ENCODE data around the gene SRR. TPM values are rescaled to one million over a fixed set of nuclear protein-coding genes. Genes with fewer than 3 reads are reported as not detected.

The SRR gene
- total RNA-seq, 2 experiments from 2014 or later: 18.7 to 23.1 TPM

DNA sequence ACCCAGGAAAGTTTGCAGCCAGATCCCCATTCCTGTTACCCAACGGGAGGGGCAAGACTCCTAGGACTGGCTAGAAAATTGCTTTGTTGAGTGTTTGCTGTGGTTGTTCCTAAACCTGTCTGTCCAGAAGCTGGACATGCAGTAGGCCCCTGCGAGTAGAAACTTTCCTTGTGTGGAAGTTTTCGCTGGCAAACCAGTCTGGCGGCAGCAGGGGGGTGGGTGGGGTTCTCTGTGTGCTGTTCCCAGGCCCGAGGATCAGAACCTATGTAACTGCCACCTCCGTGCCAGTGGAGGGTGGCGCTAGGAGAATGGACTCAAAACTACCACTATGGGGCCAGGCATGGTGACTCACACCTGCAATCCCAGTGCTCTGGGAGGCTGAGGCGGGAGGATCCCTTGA, 42.7 kb downstream of the SRR start:
- Mint-ChIP-seq H3K4me1 (ENCODE audit: low read depth) (peaks cover 21% of the 10 kb centered on the region), H3K4me3 (no peak overlapping the region), H3K9me3 (ENCODE audit: insufficient read depth) (no peaks in the 10 kb centered on the region), H3K36me3 (ENCODE audit: low read depth) (peaks cover 13% of the 10 kb centered on the region), H3K27ac (no peak overlapping the region), H3K27me3 (ENCODE audit: low read depth) (no peaks in the 10 kb centered on the region)
- DNase-seq: no peak
- ChIA-PET POLR2A (interaction anchor here (1.7 kb wide), 1 partner anchor 10 kb away, joined by 9 read pairs; the partner anchor contains the start of genes SGSM2 and TSR1), CTCF (no interaction called here)
- no peak for ATAC-seq

DNA sequence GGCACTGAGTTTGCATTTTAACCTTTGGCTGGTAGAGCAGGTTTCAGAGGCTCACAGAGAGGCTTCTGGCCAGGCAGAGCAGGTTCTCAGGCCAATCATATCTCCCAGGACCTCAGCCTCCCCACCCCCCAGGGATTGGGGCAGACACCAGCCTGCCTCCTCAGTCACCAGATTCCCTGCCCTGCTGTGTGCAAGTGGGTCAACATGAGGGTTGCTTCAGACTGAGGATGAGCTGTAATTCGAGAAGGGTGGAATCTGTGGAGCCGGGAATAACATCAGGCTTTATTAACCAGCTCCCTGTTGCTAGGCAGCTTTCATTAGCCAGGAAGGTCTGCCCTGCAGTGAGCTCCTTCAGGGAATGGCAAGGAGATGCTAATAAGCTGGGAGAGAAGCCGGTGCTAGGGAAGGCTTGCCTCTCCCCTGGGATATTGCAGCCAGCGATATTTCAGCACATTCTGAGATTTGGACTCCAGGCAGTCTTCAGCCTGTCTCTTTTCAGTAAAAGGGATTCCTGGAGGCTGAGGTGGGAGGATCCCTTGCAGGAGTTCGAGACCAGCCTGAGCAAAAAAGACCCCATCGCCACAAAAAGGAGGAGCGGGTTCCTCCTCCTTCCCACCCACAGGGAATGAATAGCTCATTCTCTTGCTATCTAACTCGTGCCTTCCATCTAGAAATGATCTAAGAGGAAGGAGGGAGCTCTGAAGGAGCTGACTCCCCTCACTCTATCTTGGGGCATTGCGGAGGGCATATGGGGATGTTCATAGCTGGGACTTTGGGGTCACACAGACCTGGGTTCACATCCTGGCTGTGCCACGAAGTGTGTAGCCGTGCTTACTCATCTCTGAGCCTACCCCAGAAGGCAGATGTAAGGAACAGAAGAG, 44.3 kb downstream of the SRR start:
- Mint-ChIP-seq H3K36me3 (ENCODE audit: low read depth) (peaks cover 7% of the 10 kb centered on the region), H3K4me3 (no peak overlapping the region), H3K27ac (no peak overlapping the region), H3K9me3 (ENCODE audit: insufficient read depth) (no peaks in the 10 kb centered on the region), H3K27me3 (ENCODE audit: low read depth) (no peaks in the 10 kb centered on the region), H3K4me1 (ENCODE audit: low read depth) (peaks cover 17% of the 10 kb centered on the region)
- ATAC-seq (no peak), DNase-seq (no peak)
- POLR2A ChIA-PET: no interaction called here
- CTCF ChIA-PET: interaction anchor here (0.6 to 1.8 kb wide), 4 partner anchors 10 to 68 kb away, joined by 3 to 7 read pairs (median 5); no protein-coding TSS in a partner anchor

DNA sequence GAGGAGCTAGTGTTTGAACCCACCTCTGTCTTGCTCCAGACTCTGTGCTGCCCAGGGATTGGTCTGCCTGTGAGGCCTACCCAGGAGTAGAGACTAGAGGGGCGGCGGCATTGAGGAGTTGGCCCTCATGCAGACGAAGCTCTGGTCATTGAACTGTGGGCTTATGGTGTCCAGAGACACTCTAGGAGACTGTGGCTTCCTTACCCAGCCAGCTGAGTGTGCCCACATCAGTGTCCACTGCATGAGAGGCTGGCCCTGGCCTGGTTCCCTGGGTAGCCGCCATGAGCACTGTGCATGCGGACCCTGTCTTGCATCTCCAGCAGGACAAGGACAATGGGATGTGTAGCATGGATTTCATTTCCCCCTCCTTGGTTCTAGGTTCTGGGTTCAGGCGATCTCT, 47.5 kb downstream of the SRR start:
- ATAC-seq: no peak
- DNase-seq: no peak
- H3K36me3 Mint-ChIP-seq (ENCODE audit: low read depth): no peaks in the 10 kb centered on the region
- ChIA-PET POLR2A (no interaction called here), CTCF (interaction anchor here (0.9 to 1.1 kb wide), 2 partner anchors 9 to 23 kb away, joined by 3 read pairs; no protein-coding TSS in a partner anchor)
- peaks cover 19% of the 10 kb centered on the region for H3K4me1 Mint-ChIP-seq (ENCODE audit: low read depth)
- no peak overlapping the region for H3K4me3 Mint-ChIP-seq
- no peaks in the 10 kb centered on the region for H3K9me3 Mint-ChIP-seq (ENCODE audit: insufficient read depth)
- no peaks in the 10 kb centered on the region for H3K27me3 Mint-ChIP-seq (ENCODE audit: low read depth)
- no peak overlapping the region for H3K27ac Mint-ChIP-seq

DNA sequence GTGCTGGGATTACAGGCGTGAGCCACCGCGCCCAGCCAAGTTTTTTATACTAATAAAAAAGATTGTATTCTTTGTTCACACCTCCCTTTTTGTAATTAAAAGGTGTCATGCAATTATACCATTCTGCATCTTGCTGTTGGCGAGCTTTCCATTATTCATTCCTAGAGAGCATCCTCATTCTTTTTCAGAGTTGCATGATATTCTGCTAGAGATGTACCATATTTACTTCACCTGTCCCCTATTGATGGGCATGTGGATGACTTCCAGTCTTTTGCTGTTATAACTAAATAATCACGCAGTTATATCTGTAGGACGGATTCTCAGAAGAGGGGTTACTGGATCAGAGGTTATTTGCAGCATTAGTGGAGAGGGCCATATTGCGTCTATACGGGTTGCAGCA, 50.6 kb downstream of the SRR start:
- Mint-ChIP-seq H3K9me3 (ENCODE audit: insufficient read depth) (no peaks in the 10 kb centered on the region), H3K27me3 (ENCODE audit: low read depth) (no peaks in the 10 kb centered on the region), H3K36me3 (ENCODE audit: low read depth) (no peaks in the 10 kb centered on the region), H3K27ac (peak overlapping the region; percentile 96), H3K4me3 (no peak overlapping the region), H3K4me1 (ENCODE audit: low read depth) (peaks cover 19% of the 10 kb centered on the region)
- ChIA-PET CTCF (interaction anchor here (0.8 to 3.0 kb wide), 11 partner anchors 10 to 460 kb away, joined by 3 to 36 read pairs (median 4); partner anchors contain the start of genes SGSM2, SMG6, SRR and TSR1), POLR2A (interaction anchor here (0.7 to 2.3 kb wide), 3 partner anchors 15 to 38 kb away, joined by 3 to 10 read pairs (median 5); partner anchors contain the start of genes SGSM2 and TSR1)
- ATAC-seq: no peak
- DNase-seq: no peak

DNA sequence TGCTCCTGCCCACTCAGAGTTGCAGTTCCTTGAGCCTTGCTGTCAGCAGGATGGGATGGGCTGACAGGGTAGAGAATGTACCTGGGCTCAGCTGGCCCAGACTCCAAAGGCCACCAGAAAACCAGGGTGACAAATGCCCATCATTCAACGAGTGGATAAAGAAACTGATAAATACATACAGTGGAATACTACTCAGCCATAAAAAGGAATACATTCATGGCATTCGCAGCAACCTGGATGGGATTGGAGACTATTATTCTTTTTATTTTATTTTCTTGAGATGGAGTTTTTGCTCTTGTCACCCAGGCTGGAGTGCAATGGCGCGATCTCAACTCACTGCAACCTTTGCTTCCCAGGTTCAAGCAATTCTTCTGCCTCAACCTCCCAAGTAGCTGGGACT, 53.5 kb downstream of the SRR start:
- ChIA-PET POLR2A (no interaction called here), CTCF (no interaction called here)
- ATAC-seq: no peak
- no peak overlapping the region for H3K4me3 Mint-ChIP-seq
- no peak for DNase-seq
- H3K27me3 Mint-ChIP-seq (ENCODE audit: low read depth): no peaks in the 10 kb centered on the region
- peaks cover 19% of the 10 kb centered on the region for H3K4me1 Mint-ChIP-seq (ENCODE audit: low read depth)
- no peak overlapping the region for H3K27ac Mint-ChIP-seq
- H3K9me3 Mint-ChIP-seq (ENCODE audit: insufficient read depth): no peaks in the 10 kb centered on the region
- no peaks in the 10 kb centered on the region for H3K36me3 Mint-ChIP-seq (ENCODE audit: low read depth)

DNA sequence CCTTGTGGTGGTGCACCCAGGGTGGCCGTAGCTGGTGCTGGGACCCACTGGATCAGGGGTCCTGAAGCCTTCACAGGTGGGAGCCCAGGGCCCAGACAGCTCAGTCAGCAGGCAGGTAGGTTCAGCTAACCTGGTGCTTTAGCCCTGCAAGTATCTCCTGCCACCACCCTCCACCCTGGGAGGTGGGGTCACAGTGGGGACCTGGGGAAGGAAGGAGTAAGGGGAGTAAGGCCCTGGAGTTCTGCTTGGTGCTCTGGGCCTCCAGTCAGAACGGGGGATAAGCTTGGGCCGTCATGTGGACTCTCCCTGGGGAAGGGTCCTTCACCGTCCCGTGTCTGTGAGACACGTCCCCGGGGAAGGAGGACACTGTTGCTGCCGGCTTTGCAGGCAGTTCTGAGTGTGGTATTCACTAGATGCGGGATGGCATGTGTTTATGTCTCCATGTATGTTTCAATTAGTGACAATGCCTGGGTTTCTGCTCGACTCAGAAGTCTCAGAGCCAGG, 54.2 kb downstream of the SRR start:
- ChIA-PET POLR2A (no interaction called here), CTCF (interaction anchor here (0.9 kb wide), 1 partner anchor 24 kb away, joined by 3 read pairs; no protein-coding TSS in a partner anchor)
- Mint-ChIP-seq H3K9me3 (ENCODE audit: insufficient read depth) (no peaks in the 10 kb centered on the region), H3K27me3 (ENCODE audit: low read depth) (no peaks in the 10 kb centered on the region), H3K4me1 (ENCODE audit: low read depth) (peaks cover 15% of the 10 kb centered on the region), H3K36me3 (ENCODE audit: low read depth) (peaks cover 2% of the 10 kb centered on the region), H3K4me3 (no peak overlapping the region), H3K27ac (no peak overlapping the region)
- DNase-seq (no peak), ATAC-seq (no peak)

DNA sequence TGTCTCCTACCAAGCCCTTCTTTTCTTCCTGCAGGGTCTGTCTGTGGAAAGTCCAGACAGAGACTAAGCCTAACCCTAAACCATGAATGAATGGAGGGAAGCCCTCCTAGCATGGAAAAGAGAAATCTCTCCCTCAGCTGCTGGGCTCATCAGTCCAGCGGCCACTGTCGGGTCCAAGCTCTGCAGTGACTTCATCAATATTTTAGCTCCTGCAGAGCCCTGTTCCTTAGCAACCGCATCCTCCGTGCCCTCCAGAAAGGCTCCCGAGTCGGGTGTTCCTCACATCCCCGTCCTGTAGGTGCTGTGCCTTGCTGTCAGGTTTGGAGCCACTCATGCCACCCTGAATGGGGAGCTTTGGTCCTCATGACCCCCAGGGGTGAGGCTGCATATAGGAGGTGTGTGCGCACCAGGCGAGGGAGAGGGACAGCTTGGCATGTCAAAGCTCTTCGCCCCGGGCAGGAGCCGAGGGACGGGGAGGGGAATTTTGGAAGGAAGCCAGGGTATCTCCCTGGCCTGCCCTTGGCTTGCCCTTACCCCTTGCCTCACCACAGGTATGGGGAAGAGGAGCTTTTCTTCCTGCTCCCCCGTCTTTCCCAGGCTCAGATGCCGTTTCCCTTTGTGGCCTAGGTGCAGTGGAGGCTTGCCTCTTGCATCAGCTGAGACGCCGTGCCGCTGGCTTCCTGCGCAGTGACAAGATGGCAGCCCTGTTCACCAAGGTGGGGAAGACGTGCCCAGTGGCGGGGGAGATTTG, 57.4 kb downstream of the SRR start:
- Mint-ChIP-seq H3K9me3 (ENCODE audit: insufficient read depth) (no peaks in the 10 kb centered on the region), H3K4me3 (no peak overlapping the region), H3K36me3 (ENCODE audit: low read depth) (peaks cover 2% of the 10 kb centered on the region), H3K27ac (no peak overlapping the region), H3K4me1 (ENCODE audit: low read depth) (no peaks in the 10 kb centered on the region), H3K27me3 (ENCODE audit: low read depth) (no peaks in the 10 kb centered on the region)
- no peak for ATAC-seq
- no peak for DNase-seq
- CTCF ChIA-PET: interaction anchor here (0.9 to 1.9 kb wide), 5 partner anchors 8 to 55 kb away, joined by 3 to 7 read pairs (median 4); no protein-coding TSS in a partner anchor
- POLR2A ChIA-PET: no interaction called here

DNA sequence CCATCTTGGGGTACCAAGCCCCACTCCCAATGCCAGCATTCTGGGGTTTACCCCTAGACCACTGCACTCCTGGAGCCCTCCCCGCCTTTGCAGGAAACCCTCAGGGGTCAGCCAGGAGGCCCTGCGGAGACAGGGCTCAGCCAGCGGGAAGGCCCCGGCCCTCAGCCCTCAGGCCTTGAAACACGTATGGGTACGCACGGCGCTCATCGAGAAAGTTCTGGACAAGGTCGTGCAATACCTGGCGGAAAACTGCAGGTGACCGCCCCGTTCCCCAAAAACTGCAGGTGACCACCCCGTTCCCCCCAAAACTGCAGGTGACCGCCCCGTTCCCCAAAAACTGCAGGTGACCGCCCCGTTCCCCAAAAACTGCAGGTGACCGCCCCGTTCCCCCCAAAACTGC, 58.3 kb downstream of the SRR start:
- Mint-ChIP-seq H3K4me1 (ENCODE audit: low read depth) (no peaks in the 10 kb centered on the region), H3K9me3 (ENCODE audit: insufficient read depth) (no peaks in the 10 kb centered on the region), H3K36me3 (ENCODE audit: low read depth) (peaks cover 2% of the 10 kb centered on the region), H3K4me3 (no peak overlapping the region), H3K27ac (no peak overlapping the region), H3K27me3 (ENCODE audit: low read depth) (no peaks in the 10 kb centered on the region)
- CTCF ChIA-PET: interaction anchor here (1.9 kb wide), 2 partner anchors 20 to 24 kb away, joined by 4 to 7 read pairs; no protein-coding TSS in a partner anchor
- DNase-seq: no peak
- POLR2A ChIA-PET: no interaction called here
- ATAC-seq: no peak

DNA sequence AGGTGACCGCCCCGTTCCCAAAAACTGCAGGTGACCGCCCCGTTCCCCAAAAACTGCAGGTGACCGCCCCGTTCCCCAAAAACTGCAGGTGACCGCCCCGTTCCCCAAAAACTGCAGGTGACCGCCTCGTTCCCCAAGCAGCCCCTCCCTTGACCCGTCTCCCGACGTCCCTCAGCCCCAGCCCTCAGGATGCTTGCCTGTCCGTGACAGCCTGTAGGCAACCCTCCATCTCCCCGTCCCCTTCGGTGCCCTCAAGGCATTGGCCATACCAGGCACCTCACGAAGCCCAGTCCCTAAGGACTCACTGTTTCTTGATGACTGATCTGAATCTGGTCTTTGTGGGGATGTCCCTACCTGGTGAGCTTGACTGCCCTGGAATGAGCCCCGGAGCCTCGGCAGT, 58.7 kb downstream of the SRR start:
- H3K9me3 Mint-ChIP-seq (ENCODE audit: insufficient read depth): no peaks in the 10 kb centered on the region
- no peaks in the 10 kb centered on the region for H3K27me3 Mint-ChIP-seq (ENCODE audit: low read depth)
- ChIA-PET CTCF (no interaction called here), POLR2A (no interaction called here)
- H3K4me1 Mint-ChIP-seq (ENCODE audit: low read depth): no peaks in the 10 kb centered on the region
- DNase-seq (no peak), ATAC-seq (no peak)
- no peak overlapping the region for H3K4me3 Mint-ChIP-seq
- peaks cover 2% of the 10 kb centered on the region for H3K36me3 Mint-ChIP-seq (ENCODE audit: low read depth)
- no peak overlapping the region for H3K27ac Mint-ChIP-seq

DNA sequence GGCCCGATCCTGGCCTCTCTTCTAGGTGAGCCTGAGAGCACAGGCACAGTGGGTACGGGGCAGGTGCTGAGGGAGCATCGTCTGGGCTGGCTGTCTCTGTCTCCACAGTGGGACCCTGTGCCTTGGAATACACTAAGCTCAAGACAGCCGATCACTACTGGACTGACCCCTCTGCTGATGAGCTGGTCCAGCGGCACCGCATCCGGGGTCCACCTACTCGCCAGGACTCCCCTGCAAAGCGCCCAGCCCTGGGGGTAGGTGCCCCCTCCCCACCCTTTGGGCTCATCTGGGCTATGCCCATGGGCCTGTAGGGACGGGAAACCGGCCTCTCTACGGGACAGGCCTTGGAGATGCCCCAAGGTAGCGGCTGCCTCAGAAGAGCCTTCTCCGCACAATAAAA, 59.1 kb downstream of the SRR start:
- no peak for ATAC-seq
- POLR2A ChIA-PET: no interaction called here

DNA sequence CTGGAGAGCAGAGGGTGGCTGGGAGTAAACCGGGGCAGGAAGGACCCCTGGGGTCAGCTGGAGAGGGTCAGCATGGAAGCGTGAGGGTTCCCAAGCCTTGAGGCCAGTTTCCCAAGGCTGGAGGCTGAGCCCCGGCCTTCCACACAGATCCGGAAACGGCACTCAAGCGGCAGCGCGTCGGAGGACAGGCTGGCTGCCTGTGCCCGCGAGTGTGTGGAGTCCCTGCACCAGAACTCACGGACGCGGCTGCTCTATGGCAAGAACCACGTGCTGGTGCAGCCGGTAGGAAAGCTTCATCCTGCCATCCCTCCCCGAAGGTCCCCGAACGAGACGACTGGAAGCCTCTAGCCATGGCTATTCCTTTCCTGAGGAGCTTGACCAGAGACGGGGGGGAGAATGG, 59.6 kb downstream of the SRR start:
- DNase-seq (no peak), ATAC-seq (no peak)
- H3K9me3 Mint-ChIP-seq (ENCODE audit: insufficient read depth): no peaks in the 10 kb centered on the region
- ChIA-PET CTCF (no interaction called here), POLR2A (no interaction called here)
- H3K4me3 Mint-ChIP-seq: no peak overlapping the region
- no peaks in the 10 kb centered on the region for H3K27me3 Mint-ChIP-seq (ENCODE audit: low read depth)
- H3K27ac Mint-ChIP-seq: no peak overlapping the region
- peaks cover 4% of the 10 kb centered on the region for H3K36me3 Mint-ChIP-seq (ENCODE audit: low read depth)
- H3K4me1 Mint-ChIP-seq (ENCODE audit: low read depth): no peaks in the 10 kb centered on the region

More for the DNA sequence above, 59.1 kb downstream of the SRR start:
- CTCF ChIA-PET: no interaction called here
- Mint-ChIP-seq H3K36me3 (ENCODE audit: low read depth) (peaks cover 3% of the 10 kb centered on the region), H3K9me3 (ENCODE audit: insufficient read depth) (no peaks in the 10 kb centered on the region), H3K27me3 (ENCODE audit: low read depth) (no peaks in the 10 kb centered on the region), H3K4me1 (ENCODE audit: low read depth) (no peaks in the 10 kb centered on the region), H3K4me3 (no peak overlapping the region), H3K27ac (no peak overlapping the region)
- no peak for DNase-seq

Measured in activated CD8-positive, alpha-beta T cell treated with anti-CD3 and anti-CD28 coated beads, Interleukin-2, amount 10 ng/mL, durations not matched to agents 7 days and 5 days (primary cell).